ENCODE data around the gene CBR3.

Gene CBR3

DNA sequence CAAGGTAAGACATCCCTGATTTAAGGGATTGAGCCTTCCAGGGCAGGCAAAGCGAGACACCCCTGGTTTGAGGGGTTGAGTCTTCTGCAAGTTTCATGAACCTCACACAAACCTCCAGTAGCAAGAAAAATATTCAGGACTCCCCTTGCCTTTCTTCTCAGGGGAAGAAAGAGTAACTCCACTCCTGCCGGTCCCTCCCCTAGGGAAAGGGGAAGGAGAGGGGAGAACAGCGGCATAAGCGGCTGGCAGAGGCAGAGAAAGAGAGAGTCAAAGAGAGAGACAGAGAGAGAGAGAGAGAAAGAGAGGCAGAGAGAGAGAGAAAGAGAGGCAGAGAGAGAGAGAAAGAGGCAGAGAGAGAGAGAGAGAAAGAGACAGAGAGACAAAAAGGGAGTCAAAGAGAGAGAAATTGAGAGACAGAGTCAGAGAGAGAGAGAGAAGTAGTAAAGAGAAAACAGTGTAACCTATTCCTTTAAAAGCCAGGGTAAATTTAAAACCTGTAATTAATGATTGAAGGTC is 29.5 kb upstream of the CBR3 start:
- no peaks in the 10 kb centered on the region for H4K20me1 ChIP-seq (ENCODE audit: insufficient read depth, low read length)
- no peaks in the 10 kb centered on the region for H3K36me3 ChIP-seq (ENCODE audit: insufficient read depth, low read length)
- no peaks in the 10 kb centered on the region for H3K79me2 ChIP-seq (ENCODE audit: insufficient read depth, low read length)
- ATAC-seq (ENCODE audit: insufficient read depth, low read depth) = no peak
- peaks cover 27% of the 10 kb centered on the region for H3K27me3 ChIP-seq (ENCODE audit: insufficient read depth, low read length, poor library complexity)
- DNase-seq = no peak
- H2AFZ ChIP-seq (ENCODE audit: low read depth, low read length) = no peak overlapping the region
- H3K4me1 ChIP-seq (ENCODE audit: insufficient read depth, low read length) = no peaks in the 10 kb centered on the region
- no peak overlapping the region for H3K4me3 ChIP-seq (ENCODE audit: low read depth in 1 of 2, low read length in 2 of 2)
- no peak overlapping the region for H3K9ac ChIP-seq (ENCODE audit: low read depth, low read length)
- no peak overlapping the region for H3K27ac ChIP-seq (ENCODE audit: low read length)
- no peak overlapping the region for H3K4me2 ChIP-seq (ENCODE audit: insufficient read depth, low read length)
- H3K9me3 ChIP-seq (ENCODE audit: insufficient read depth, low read length, severe bottlenecking) = no peaks in the 10 kb centered on the region
- TF ChIP-seq CTCF (IDR thresholded peaks at IDR 0.05; ENCODE audit: borderline replicate concordance, extremely low read depth, low read length, poor library complexity, severe bottlenecking) = no peak
- no peak for TF ChIP-seq EZH2 (IDR thresholded peaks at IDR 0.05; ENCODE audit: borderline replicate concordance, low read depth, low read length, severe bottlenecking)

GRCh38 chr21:36109868-36110267 is 25.0 kb upstream of the CBR3 start:
- Histone ChIP-seq H3K4me3 (ENCODE audit: low read depth in 1 of 2, low read length in 2 of 2) (no peak overlapping the region), H3K79me2 (ENCODE audit: insufficient read depth, low read length) (no peaks in the 10 kb centered on the region), H4K20me1 (ENCODE audit: insufficient read depth, low read length) (no peaks in the 10 kb centered on the region), H3K4me1 (ENCODE audit: insufficient read depth, low read length) (peaks cover 28% of the 10 kb centered on the region), H3K27me3 (ENCODE audit: insufficient read depth, low read length, poor library complexity) (peaks cover 27% of the 10 kb centered on the region), H3K27ac (ENCODE audit: low read length) (no peak overlapping the region), H3K9me3 (ENCODE audit: insufficient read depth, low read length, severe bottlenecking) (no peaks in the 10 kb centered on the region), H3K36me3 (ENCODE audit: insufficient read depth, low read length) (no peaks in the 10 kb centered on the region), H2AFZ (ENCODE audit: low read depth, low read length) (no peak overlapping the region), H3K4me2 (ENCODE audit: insufficient read depth, low read length) (no peak overlapping the region), H3K9ac (ENCODE audit: low read depth, low read length) (no peak overlapping the region)
- no peak for ATAC-seq (ENCODE audit: insufficient read depth, low read depth)
- DNase-seq = no peak
- TF ChIP-seq CTCF (IDR thresholded peaks at IDR 0.05; ENCODE audit: borderline replicate concordance, extremely low read depth, low read length, poor library complexity, severe bottlenecking) = no peak
- no peak for TF ChIP-seq EZH2 (IDR thresholded peaks at IDR 0.05; ENCODE audit: borderline replicate concordance, low read depth, low read length, severe bottlenecking)

DNA sequence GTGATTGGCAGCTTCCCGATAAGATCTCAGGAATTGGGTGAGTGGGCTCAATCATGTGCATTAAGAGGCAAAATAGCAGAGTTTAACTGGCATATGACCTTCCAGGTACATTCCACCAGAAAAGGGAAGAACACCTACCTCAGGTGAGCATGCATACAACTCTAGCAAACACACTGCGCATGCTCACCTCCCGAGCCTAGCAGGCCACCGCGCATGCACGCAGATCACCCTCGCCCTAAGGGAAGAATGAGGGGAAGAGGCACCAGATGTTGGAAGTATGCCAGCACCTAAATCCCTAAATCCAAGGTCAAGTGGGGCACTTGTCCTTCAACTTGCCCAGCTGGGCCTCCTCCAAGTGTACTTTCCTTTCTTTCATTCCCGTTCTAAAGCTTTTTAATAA is 23.6 kb upstream of the CBR3 start:
- Histone ChIP-seq H3K79me2 (ENCODE audit: insufficient read depth, low read length) (no peaks in the 10 kb centered on the region), H3K27me3 (ENCODE audit: insufficient read depth, low read length, poor library complexity) (peaks cover 15% of the 10 kb centered on the region), H4K20me1 (ENCODE audit: insufficient read depth, low read length) (no peaks in the 10 kb centered on the region), H2AFZ (ENCODE audit: low read depth, low read length) (no peak overlapping the region), H3K4me1 (ENCODE audit: insufficient read depth, low read length) (peaks cover 28% of the 10 kb centered on the region), H3K9ac (ENCODE audit: low read depth, low read length) (no peak overlapping the region), H3K9me3 (ENCODE audit: insufficient read depth, low read length, severe bottlenecking) (no peaks in the 10 kb centered on the region), H3K36me3 (ENCODE audit: insufficient read depth, low read length) (no peaks in the 10 kb centered on the region), H3K4me2 (ENCODE audit: insufficient read depth, low read length) (no peak overlapping the region), H3K4me3 (ENCODE audit: low read depth in 1 of 2, low read length in 2 of 2) (no peak overlapping the region), H3K27ac (ENCODE audit: low read length) (no peak overlapping the region)
- no peak for ATAC-seq (ENCODE audit: insufficient read depth, low read depth)
- TF ChIP-seq EZH2 (IDR thresholded peaks at IDR 0.05; ENCODE audit: borderline replicate concordance, low read depth, low read length, severe bottlenecking) (no peak), CTCF (IDR thresholded peaks at IDR 0.05; ENCODE audit: borderline replicate concordance, extremely low read depth, low read length, poor library complexity, severe bottlenecking) (no peak)
- DNase-seq = no peak
